Ovary (tissue), 9 donors: ENCODE data around the gene KIF26B. TPM values are rescaled to one million over a fixed set of nuclear protein-coding genes. Genes with fewer than 3 reads are reported as not detected.

Source experiments
- DNase-seq, 5 donors: peaks; one replicate each; pipeline ENCODE4 v3.0.0-alpha.2; 2019 to 2020
- H3K27ac ChIP-seq, 2 donors: fragments of 200-600 bp; one replicate each; pipeline versions ENCODE4 v1.5.1 to v1.8.0; 2019 to 2022
- H3K27me3 ChIP-seq: fragments of 200-600 bp; one replicate; pipeline ENCODE4 v1.8.0; 2022
- H3K36me3 ChIP-seq: fragments of 200-600 bp; sonication (generic); one replicate; pipeline ENCODE4 v1.5.1; 2019
- H3K4me1 ChIP-seq: one replicate; pipeline ENCODE4 v1.8.1; 2013; ENCODE audit warnings: mild to moderate bottlenecking, moderate library complexity; ENCODE audit not compliant: insufficient read depth
- H3K4me3 ChIP-seq: fragments of 200-600 bp; sonication (generic); one replicate; pipeline ENCODE4 v1.5.1; 2017
- H3K9me3 ChIP-seq, 2 donors: fragments of 200-600 bp in 1 of 2; sonication (generic) in 1 of 2; one replicate each; pipeline versions ENCODE4 v1.5.1 to v1.8.1; 2013 to 2019; ENCODE audit warnings: mild to moderate bottlenecking in 1 of 2, moderate library complexity in 1 of 2
- CTCF ChIP-seq, 3 donors: fragments of 450-650 bp in 2 of 3; fragments of 200-600 bp in 1 of 3; IDR thresholded peaks; one replicate each; pipeline versions ENCODE4 v1.5.1 to v1.8.0; 2016 to 2022; ENCODE audit warnings: antibody characterized with exemption in 3 of 3, mild to moderate bottlenecking in 1 of 3
- EP300 ChIP-seq: sonication (generic); formaldehyde crosslinking; IDR thresholded peaks from one replicate; pipeline ENCODE4 v1.6.1; 2017; ENCODE audit warnings: antibody characterized with exemption
- POLR2A ChIP-seq: fragments of 450-650 bp; IDR thresholded peaks from one replicate; pipeline ENCODE4 v1.6.1; 2017; ENCODE audit warnings: antibody characterized with exemption, mild to moderate bottlenecking, moderate library complexity
- WGBS, 3 donors: extraction: QIAGEN DNeasy Blood & Tissue Kit in 1 of 3; methylation state at CpG; one replicate each; pipeline versions ENCODE4 v1.1.5 to v1.1.7; 2013 to 2017; 5-methylcytosine and 5-hydroxymethylcytosine counted together
- intact Hi-C, 4 donors: fragments of 100-400 bp; cut with DNase I; formaldehyde crosslinking; loops; one replicate each; pipeline versions ENCODE4 v1.11.0 to v1.15.1; 2022 to 2023
- polyA plus RNA-seq, 2 donors: library from polyadenylated mRNA; stranded (reverse); fragments of 200-250 nt in 1 of 2; fragments of 350-450 nt in 1 of 2; fragmentation: Illumina TruSeq in 1 of 2; extraction: RNeasy Lipid Tissue Mini Kit (QIAGEN cat#74804) in 1 of 2; gene quantifications; one replicate each; pipeline ENCODE4 v1.2.3, GENCODE V29; 2013 to 2014
- total RNA-seq, 7 donors: library from RNA; depleted of rRNA in 2 of 7; stranded (reverse); fragments of >200 nt in 2 of 7; fragmentation: NEBNext Ultra II Directional in 3 of 7; extraction: Animal tissue kit (Norgen Biotek cat#: 25700) in 3 of 7; gene quantifications; one replicate each; pipeline versions ENCODE4 v1.1.0 to v1.2.4, GENCODE V29; 2016 to 2023
- donor health status: DM: no; HTN: no; CAD: no; lungs with moderate emphysema.
- donor health status: DM: no; HTN: no; CAD: no.
- donor health status: Bipolar disorder and iron deficiency.
- donor health status: DM: yes; HTN: yes; CAD: no.
- donor health status: DM: no; HTN: no; CAD: no.
- donor health status: DM: yes; HTN: yes; CAD: no.

Gene KIF26B
- total and polyA plus RNA-seq, 9 donors = 0.28 to 4.0 (median 0.54) TPM

GRCh38 chr1:245679821-245680780 is 525.3 kb downstream of the KIF26B start:
- no peaks in the 10 kb centered on the region for H3K27me3 ChIP-seq
- H3K27ac ChIP-seq = no peak overlapping the region
- TF ChIP-seq CTCF (IDR thresholded peaks at IDR 0.05) (no peak), POLR2A (no peak), EP300 (no peak)
- no peaks in the 10 kb centered on the region for H3K4me1 ChIP-seq
- H3K4me3 ChIP-seq = no peak overlapping the region
- no peak for DNase-seq
- H3K36me3 ChIP-seq = no peaks in the 10 kb centered on the region
- 86 to 89% (median 88%) methylated on average over 24 of the region's 24 CpGs for WGBS, 3 donors
- no peaks in the 10 kb centered on the region for H3K9me3 ChIP-seq
- intact Hi-C loops = no loop called here

GRCh38 chr1:245682638-245683628 is 528.1 kb downstream of the KIF26B start:
- H3K4me1 ChIP-seq = no peaks in the 10 kb centered on the region
- no peaks in the 10 kb centered on the region for H3K36me3 ChIP-seq
- no peaks in the 10 kb centered on the region for H3K9me3 ChIP-seq
- H3K4me3 ChIP-seq = no peak overlapping the region
- H3K27ac ChIP-seq = no peak overlapping the region
- 46 to 48% (median 48%) methylated on average over 21 of the region's 21 CpGs for WGBS, 3 donors
- no peaks in the 10 kb centered on the region for H3K27me3 ChIP-seq
- intact Hi-C loops = no loop called here
- no peak for DNase-seq
- TF ChIP-seq POLR2A (no peak), EP300 (no peak), CTCF (IDR thresholded peaks at IDR 0.05) (no peak)

- no peak for DNase-seq
- TF ChIP-seq POLR2A = no peak
- TF ChIP-seq EP300 = no peak
- TF ChIP-seq CTCF (IDR thresholded peaks at IDR 0.05) = no peak
- Histone ChIP-seq H3K27me3 (no peaks in the 10 kb centered on the region), H3K9me3 (no peaks in the 10 kb centered on the region), H3K4me1 (no peaks in the 10 kb centered on the region), H3K27ac (no peak overlapping the region), H3K4me3 (no peak overlapping the region), H3K36me3 (no peaks in the 10 kb centered on the region)
- WGBS, 3 donors = 87 to 92% (median 89%) methylated on average over 9 of the region's 9 CpGs
- intact Hi-C loops = no loop called here
These were observed 528.9 kb downstream of the KIF26B start for GRCh38 chr1:245683676-245684075.

- intact Hi-C loops = no loop called here
- WGBS, 3 donors = 87 to 93% (median 90%) methylated on average over 19 of the region's 19 CpGs
- Histone ChIP-seq H3K27me3 (no peaks in the 10 kb centered on the region), H3K27ac (no peak overlapping the region), H3K36me3 (no peaks in the 10 kb centered on the region), H3K4me3 (no peak overlapping the region), H3K9me3 (no peaks in the 10 kb centered on the region), H3K4me1 (no peaks in the 10 kb centered on the region)
- TF ChIP-seq CTCF (IDR thresholded peaks at IDR 0.05) = no peak
- TF ChIP-seq POLR2A = no peak
- no peak for DNase-seq
These were observed 529.4 kb downstream of the KIF26B start for GRCh38 chr1:245684166-245684565.
